Subcutaneous adipose tissue (tissue), 4 donors: ENCODE measurements around the gene AGBL1. TPM values are rescaled to one million over a fixed set of nuclear protein-coding genes. Genes with fewer than 3 reads are reported as not detected.

Experiments
- CTCF ChIP-seq: fragments of 450-650 bp; IDR thresholded peaks from one replicate; pipeline ENCODE4 v1.5.1; 2016; ENCODE audit warnings: low read depth, mild to moderate bottlenecking, control low read depth, antibody characterized with exemption, moderate library complexity
- total RNA-seq, 4 donors: library from RNA; depleted of rRNA; stranded (reverse); fragments of >200 nt; gene quantifications; one replicate each; pipeline ENCODE4 v1.1.0, GENCODE V29; 2016

The AGBL1 gene
- total RNA-seq: not detected

DNA sequence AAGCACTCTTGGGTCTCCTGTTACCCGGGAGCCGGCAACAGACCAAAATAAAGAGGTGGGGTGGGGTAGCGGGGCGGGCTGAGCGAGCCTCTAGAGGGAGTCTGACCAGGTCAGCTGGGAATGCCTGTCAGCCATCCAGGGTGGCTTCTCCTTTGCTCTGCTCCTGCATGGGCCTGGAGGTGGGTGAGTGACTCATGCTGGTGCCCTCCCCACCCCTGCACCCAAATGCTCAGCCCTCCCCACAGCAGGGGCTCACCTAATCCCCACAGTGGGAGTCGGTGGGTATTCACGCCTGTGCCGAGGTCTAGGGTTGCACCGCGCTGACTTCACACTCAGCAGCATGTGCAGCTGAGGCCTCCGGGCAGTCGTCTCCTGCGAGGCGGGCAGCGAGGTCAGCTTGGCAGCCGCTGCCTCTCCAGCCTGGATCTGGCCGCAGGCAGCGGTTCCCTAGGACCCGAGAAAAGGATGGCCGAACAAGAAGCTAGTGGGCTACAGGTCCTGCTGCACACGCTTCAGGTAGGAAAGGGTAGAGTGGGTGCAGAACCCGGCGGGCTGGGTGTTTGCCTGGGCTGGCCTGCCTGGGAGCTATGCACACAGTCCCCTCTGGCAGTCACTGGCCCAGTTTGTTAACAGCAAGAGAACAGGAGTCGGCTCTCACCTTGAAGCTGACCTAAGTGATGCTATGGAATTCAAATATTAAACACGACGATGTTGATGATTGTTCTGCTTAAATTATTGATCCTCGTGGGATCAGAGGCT, at the start of gene AGBL1:
Gene AGBL1, plus strand, starts transcription at position 364 of the 759 bp plus-strand sequence.
- no peak for TF ChIP-seq CTCF

DNA sequence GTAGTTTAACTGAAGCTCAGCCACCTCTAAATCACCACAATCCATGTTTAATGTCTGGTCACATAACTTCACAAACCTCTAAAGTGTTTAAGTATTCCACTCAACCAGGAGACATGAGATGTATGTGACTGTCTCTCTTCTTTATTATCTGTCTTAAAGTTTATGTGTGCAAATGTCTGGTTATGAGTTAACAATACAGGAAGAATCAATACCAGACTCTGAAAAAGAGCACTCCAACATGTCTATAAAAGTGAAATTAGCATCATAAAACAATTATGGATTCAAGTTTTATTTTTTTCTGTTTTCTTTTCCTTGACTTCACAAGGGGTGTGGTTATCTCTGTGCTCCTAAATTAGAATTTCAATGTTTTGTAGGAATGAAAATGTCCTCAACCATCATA, 44.8 kb upstream of the AGBL1 start:
- TF ChIP-seq CTCF: no peak

DNA sequence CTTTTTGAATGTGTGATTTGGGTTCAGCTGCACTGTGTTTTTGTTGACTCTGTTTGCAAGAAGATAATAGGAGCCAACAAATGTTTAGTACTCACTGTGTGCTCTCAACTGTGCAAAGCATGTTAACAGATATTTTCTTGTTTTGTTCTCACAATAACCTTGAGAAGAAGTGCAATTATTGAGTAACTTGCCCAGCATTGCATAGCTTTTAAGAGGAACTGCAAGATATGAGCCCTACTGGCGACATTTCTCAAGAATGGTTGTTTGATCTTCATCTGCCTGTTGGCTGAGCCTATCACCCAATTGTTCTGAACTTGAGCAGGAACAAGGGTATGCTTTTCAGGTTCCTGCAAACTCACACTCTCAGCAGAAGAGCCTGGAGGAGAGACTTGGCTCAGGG, 43.4 kb upstream of the AGBL1 start:
- TF ChIP-seq CTCF: no peak

GRCh38 chr15:86038491-86038890, 41.2 kb upstream of the AGBL1 start:
- TF ChIP-seq CTCF: no peak

- TF ChIP-seq CTCF: no peak
Observed at GRCh38 chr15:86040356-86041033, 39.2 kb upstream of the AGBL1 start.

DNA sequence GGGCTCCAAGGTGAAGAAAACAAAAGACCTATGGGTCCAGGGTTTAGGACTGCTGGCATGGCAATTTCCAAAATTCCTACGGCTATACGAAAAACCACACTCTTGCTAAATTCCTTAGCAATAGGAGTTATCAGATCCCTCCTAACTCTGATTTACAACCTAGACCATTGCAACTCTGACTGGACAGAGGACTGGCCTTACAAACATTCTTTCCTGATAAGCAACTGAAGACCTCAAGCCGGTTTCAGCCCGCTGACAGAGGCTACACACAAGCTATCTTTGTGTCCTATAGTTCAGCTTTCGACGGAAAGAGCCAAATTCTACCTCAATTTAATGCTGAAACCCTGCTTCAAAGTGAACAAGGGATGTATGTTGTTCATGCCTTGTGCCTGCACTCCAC, 38.3 kb upstream of the AGBL1 start:
- no peak for TF ChIP-seq CTCF

DNA sequence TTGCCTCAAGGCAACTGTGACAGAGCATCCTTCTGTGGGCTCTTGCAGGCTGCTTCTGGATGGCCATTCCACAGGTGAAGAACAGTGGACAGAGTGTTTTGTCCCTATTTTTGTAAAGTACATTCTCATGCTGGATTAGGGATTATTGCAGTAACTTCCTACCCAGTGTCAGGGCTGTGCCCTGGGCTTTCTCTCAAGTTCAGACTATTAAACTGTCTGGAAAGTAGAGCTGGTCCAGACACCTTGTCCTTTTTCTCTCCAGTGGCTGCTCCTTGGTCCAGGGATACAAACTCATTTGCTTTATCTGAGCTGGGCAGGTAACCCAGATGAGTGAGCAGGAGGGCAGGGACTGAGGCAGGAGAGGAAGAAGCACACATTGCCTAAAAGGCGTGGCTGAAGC, 37.4 kb upstream of the AGBL1 start:
- TF ChIP-seq CTCF: no peak
